Duodenal mucosa (tissue), 2 donors: ENCODE measurements around the gene MAGEA12.
"Not testable (repeated sequence)": the region's sequence is repeated elsewhere in the genome, so short reads cannot be mapped to it uniquely, and the experiment has no call there.

Experiments
- H3K27ac ChIP-seq: one replicate; pipeline ENCODE4 v1.7.0; 2013; ENCODE audit warnings: low read depth, low read length
- H3K27me3 ChIP-seq, 2 donors: one replicate each; pipeline ENCODE4 v1.7.0; 2013; ENCODE audit warnings: low read length in 2 of 2, control low read depth in 1 of 2; ENCODE audit not compliant: insufficient read depth in 2 of 2, control insufficient read depth in 1 of 2
- H3K36me3 ChIP-seq, 2 donors: one replicate each; pipeline ENCODE4 v1.7.0; 2013; ENCODE audit warnings: low read length in 2 of 2, control low read depth in 1 of 2; ENCODE audit not compliant: insufficient read depth in 2 of 2, control insufficient read depth in 1 of 2
- H3K4me1 ChIP-seq, 2 donors: one replicate each; pipeline ENCODE4 v1.7.0; 2013; ENCODE audit warnings: low read length in 2 of 2, control low read depth in 1 of 2; ENCODE audit not compliant: insufficient read depth in 2 of 2, control insufficient read depth in 1 of 2
- H3K4me3 ChIP-seq, 2 donors: one replicate each; pipeline ENCODE4 v1.7.0; 2013; ENCODE audit warnings: low read length in 2 of 2, low read depth in 1 of 2
- H3K9ac ChIP-seq, 2 donors: one replicate each; pipeline ENCODE4 v1.7.0; 2013; ENCODE audit warnings: low read length in 2 of 2, low read depth in 1 of 2
- H3K9me3 ChIP-seq, 2 donors: one replicate each; pipeline ENCODE4 v1.7.0; 2013; ENCODE audit warnings: low read length in 2 of 2, control low read depth in 1 of 2; ENCODE audit not compliant: control insufficient read depth in 1 of 2

The MAGEA12 gene, protein sequence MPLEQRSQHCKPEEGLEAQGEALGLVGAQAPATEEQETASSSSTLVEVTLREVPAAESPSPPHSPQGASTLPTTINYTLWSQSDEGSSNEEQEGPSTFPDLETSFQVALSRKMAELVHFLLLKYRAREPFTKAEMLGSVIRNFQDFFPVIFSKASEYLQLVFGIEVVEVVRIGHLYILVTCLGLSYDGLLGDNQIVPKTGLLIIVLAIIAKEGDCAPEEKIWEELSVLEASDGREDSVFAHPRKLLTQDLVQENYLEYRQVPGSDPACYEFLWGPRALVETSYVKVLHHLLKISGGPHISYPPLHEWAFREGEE

DNA sequence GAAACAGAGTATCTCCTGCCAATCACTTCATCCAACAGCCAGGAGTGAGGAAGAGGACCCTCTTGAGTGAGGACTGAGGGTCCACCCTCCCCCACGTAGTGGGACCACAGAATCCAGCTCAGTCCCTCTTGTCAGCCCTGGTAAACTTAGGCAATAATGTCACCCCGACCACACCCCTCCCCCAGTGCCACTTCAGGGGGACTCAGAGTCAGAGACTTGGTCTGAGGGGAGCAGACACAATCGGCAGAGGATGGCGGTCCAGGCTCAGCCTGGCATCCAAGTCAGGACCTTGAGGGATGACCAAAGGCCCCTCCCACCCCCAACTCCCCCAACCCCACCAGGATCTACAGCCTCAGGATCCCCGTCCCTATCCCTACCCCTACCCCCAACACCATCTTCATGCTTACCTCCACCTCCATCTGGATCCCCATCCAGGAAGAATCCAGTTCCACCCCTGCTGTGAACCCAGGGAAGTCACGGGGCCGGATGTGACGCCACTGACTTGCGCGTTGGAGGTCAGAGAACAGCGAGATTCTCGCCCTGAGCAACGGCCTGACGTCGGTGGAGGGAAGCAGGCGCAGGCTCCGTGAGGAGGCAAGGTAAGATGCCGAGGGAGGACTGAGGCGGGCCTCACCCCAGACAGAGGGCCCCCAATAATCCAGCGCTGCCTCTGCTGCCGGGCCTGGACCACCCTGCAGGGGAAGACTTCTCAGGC, at the start of gene MAGEA12, which contains the start of gene CSAG1:
Gene MAGEA12, plus strand, starts transcription at position 497 of the 715 bp plus-strand sequence. CDS start 2,405 bp downstream, outside the sequence.
Gene CSAG1, minus strand, starts transcription at position 461 of the 715 bp plus-strand sequence. CDS start 1,261 bp downstream, outside the sequence.
- no peak within 1 kb of the TSS for H3K4me3 ChIP-seq
- no peaks in the 10 kb centered on the region for H3K27me3 ChIP-seq
- no peaks in the 10 kb centered on the region for H3K36me3 ChIP-seq
- H3K27ac ChIP-seq, result no peak within 1 kb of the TSS
- H3K9me3 ChIP-seq, result no peaks in the 10 kb centered on the region
- H3K4me1 ChIP-seq, result no peaks in the 10 kb centered on the region
- H3K9ac ChIP-seq, result no peak within 1 kb of the TSS

DNA sequence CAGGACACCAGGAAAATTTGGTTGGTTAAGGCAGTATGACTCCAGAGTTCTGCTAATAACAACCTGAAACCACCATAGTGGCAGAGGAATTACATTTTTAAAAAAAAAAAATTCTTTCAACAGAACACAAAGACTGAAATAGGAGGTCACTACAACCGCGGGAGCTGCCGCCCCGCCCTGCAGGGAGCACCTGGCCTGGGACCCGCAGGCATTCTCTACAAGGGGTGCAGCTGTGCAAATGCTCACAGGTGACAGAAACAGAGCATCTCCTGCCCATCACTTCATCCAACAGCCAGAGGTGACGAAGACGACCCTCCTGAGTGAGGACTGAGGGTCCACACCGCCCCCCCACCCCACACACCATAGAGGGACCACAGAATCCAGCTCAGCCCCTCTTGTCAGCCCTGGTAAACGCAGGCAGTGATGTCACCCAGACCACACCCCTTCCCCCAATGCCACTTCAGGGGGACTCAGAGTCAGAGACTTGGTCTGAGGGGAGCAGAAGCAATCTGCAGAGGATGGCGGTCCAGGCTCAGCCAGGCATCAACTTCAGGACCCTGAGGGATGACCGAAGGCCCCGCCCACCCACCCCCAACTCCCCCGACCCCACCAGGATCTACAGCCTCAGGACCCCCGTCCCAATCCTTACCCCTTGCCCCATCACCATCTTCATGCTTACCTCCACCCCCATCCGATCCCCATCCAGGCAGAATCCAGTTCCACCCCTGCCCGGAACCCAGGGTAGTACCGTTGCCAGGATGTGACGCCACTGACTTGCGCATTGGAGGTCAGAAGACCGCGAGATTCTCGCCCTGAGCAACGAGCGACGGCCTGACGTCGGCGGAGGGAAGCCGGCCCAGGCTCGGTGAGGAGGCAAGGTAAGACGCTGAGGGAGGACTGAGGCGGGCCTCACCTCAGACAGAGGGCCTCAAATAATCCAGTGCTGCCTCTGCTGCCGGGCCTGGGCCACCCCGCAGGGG, 35.3 kb upstream of the MAGEA12 start, which contains the start of gene MAGEA3:
Gene MAGEA3, plus strand, starts transcription at position 843 of the 980 bp plus-strand sequence. CDS start 2,039 bp downstream, outside the sequence.
- H3K27ac ChIP-seq, H3K9me3 ChIP-seq, H3K9ac ChIP-seq, H3K36me3 ChIP-seq, H3K4me3 ChIP-seq, H3K27me3 ChIP-seq, H3K4me1 ChIP-seq: not testable (repeated sequence)

DNA sequence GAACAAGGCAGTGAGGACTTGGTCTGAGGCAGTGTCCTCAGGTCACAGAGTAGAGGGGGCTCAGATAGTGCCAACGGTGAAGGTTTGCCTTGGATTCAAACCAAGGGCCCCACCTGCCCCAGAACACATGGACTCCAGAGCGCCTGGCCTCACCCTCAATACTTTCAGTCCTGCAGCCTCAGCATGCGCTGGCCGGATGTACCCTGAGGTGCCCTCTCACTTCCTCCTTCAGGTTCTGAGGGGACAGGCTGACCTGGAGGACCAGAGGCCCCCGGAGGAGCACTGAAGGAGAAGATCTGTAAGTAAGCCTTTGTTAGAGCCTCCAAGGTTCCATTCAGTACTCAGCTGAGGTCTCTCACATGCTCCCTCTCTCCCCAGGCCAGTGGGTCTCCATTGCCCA, 33.2 kb upstream of the MAGEA12 start:
- H3K9ac ChIP-seq, H3K27me3 ChIP-seq, H3K9me3 ChIP-seq, H3K36me3 ChIP-seq, H3K4me1 ChIP-seq, H3K27ac ChIP-seq, H3K4me3 ChIP-seq: not testable (repeated sequence)

DNA sequence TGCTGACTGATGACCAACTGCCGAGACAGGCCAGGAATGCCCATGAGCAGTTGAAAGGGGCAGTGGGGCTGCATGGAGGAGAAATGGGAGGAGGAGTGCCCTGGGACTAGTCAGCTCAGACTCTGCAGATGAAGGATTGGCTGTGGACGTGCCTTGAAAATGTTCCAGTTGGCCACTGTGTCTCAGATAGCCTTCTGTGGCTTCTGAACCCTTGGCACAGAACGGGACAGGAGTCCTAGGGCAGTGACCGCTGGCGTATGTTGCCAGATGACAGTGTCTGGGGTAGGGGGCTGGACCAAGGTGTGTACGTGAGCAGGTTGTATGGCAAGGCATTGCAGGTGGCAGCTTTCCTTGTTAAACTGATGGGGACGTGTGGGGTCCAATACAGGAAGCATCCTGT, 27.1 kb upstream of the MAGEA12 start:
- not testable (repeated sequence) for H3K27ac ChIP-seq, H3K4me3 ChIP-seq, H3K9me3 ChIP-seq

DNA sequence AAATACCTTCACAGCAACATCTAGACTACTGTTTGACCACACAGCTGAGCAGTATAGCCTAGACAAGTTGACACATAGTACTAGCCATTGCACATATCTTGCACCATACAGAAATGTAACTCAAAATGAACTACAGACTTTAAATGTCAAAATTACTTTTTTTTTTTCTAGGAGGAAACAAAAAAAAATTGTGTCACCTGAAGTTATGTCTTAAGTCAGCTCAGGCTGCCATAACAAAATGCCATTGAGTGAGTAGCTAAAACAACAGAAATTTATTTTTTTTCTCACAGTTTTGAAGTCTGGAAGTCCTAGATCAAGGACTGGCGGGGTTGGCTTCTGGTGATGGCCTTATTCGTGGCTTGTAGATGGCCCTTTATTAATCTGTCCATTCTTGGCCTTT, 24.4 kb upstream of the MAGEA12 start, which contains the start of gene CSAG2:
Gene CSAG2, minus strand, starts transcription at position 101 of the 400 bp plus-strand sequence. CDS start 161 bp downstream, outside the sequence.
- not testable (repeated sequence) for H3K4me1 ChIP-seq, H3K27ac ChIP-seq, H3K9ac ChIP-seq, H3K4me3 ChIP-seq, H3K36me3 ChIP-seq, H3K27me3 ChIP-seq, H3K9me3 ChIP-seq

More for the DNA sequence above, 27.1 kb upstream of the MAGEA12 start:
- not testable (repeated sequence) for H3K27me3 ChIP-seq, H3K36me3 ChIP-seq, H3K9ac ChIP-seq, H3K4me1 ChIP-seq

DNA sequence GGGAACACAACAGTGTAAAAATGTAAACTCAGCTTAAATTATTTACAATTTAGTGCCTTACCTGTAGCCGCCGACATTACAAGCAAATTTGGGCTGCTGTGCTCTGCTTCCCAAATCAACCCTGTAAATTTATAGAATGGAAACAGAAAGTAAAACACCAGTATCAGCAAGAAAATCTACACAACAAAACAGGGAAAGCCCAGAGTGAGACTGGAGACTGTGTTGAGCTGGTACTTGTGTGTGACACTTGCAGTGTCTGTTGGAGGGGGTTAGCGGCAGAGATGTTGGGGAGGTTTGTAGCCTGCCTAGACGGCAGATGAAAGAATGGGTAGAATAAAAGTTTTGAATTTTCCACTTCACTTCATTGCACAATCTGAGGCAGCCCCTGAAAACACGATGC, 20.4 kb upstream of the MAGEA12 start:
- H3K4me1 ChIP-seq, H3K36me3 ChIP-seq, H3K9ac ChIP-seq, H3K27ac ChIP-seq, H3K9me3 ChIP-seq, H3K4me3 ChIP-seq, H3K27me3 ChIP-seq: not testable (repeated sequence)

DNA sequence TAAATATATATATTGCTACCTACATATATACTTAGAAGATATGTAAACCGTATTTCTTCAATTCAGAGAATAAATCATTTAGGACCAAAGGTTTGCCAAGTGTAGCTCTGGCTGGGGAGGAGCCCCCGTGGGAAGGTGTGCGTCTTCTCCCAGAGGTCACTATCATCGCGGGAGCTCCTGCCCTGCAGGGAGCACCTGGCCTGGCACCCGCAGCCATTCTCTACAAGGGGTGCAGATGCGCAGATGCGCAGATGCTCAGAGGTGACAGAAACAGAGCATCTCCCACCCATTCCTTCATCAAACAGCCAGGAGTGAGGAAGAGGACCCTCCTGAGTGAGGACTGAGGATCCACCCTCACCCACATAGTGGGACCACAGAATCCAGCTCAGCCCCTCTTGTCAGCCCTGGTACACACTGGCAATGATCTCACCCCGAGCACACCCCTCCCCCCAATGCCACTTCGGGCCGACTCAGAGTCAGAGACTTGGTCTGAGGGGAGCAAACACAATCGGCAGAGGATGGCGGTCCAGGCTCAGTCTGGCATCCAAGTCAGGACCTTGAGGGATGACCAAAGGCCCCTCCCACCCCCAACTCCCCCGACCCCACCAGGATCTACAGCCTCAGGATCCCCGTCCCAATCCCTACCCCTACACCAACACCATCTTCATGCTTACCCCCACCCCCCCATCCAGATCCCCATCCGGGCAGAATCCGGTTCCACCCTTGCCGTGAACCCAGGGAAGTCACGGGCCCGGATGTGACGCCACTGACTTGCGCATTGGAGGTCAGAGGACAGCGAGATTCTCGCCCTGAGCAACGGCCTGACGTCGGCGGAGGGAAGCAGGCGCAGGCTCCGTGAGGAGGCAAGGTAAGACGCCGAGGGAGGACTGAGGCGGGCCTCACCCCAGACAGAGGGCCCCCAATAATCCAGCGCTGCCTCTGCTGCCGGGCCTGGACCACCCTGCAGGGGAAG, 19.5 kb upstream of the MAGEA12 start, which contains the start of gene MAGEA2B:
Gene MAGEA2B, plus strand, starts transcription at position 814 of the 973 bp plus-strand sequence. CDS start 2,479 bp downstream, outside the sequence.
- not testable (repeated sequence) for H3K4me1 ChIP-seq, H3K4me3 ChIP-seq, H3K9me3 ChIP-seq, H3K9ac ChIP-seq, H3K27me3 ChIP-seq, H3K36me3 ChIP-seq, H3K27ac ChIP-seq

DNA sequence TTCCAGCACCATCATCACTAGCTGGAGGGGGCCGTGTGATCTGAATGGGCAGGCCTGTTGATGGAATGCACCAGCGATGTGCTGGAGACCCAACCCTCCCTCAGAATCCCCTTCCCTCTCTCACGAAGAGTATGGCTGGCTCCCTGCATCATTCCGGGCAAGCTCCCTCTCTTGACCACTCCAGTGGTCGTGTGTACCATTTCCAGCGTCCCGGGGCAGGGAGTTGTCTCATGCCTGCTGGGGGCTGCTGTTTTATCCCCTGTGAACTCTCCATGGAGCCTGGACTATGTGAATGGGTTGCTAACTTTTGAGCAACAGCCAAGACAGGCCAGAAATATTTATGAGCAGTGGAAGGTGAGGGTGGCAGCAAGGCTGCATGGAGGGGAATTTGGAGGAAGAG, 8.1 kb upstream of the MAGEA12 start:
- H3K36me3 ChIP-seq, result no peaks in the 10 kb centered on the region
- H3K4me1 ChIP-seq, result no peaks in the 10 kb centered on the region
- no peaks in the 10 kb centered on the region for H3K9me3 ChIP-seq
- H3K27ac ChIP-seq, result no peak overlapping the region
- H3K9ac ChIP-seq, result no peak overlapping the region
- no peaks in the 10 kb centered on the region for H3K27me3 ChIP-seq
- no peak overlapping the region for H3K4me3 ChIP-seq
